HG02981 (cell line): ENCODE measurements around the gene USP47.
A peak's percentile ranks its signal among the peaks of the same experiment; 100 is the strongest.

Experiments
- ATAC-seq: cut with Tn5 transposase; IDR thresholded peaks from one replicate; pipeline ENCODE4 v1.9.1; 2021; ENCODE audit warnings: mild to moderate bottlenecking, moderate library complexity; ENCODE audit not compliant: unreplicated experiment

Gene USP47

GRCh38 chr11:11965656-11966353 lies 124.0 kb downstream of the USP47 start:
- ATAC-seq, result no peak

- ATAC-seq, result no peak
These were observed 124.6 kb downstream of the USP47 start for GRCh38 chr11:11966354-11966741.

- peak; percentile 91 for ATAC-seq
These were observed 125.3 kb downstream of the USP47 start for GRCh38 chr11:11966826-11967668.

- no peak for ATAC-seq
These were observed 126.1 kb downstream of the USP47 start for GRCh38 chr11:11967669-11968510.

GRCh38 chr11:11968511-11969280 lies 126.9 kb downstream of the USP47 start:
- no peak for ATAC-seq

DNA sequence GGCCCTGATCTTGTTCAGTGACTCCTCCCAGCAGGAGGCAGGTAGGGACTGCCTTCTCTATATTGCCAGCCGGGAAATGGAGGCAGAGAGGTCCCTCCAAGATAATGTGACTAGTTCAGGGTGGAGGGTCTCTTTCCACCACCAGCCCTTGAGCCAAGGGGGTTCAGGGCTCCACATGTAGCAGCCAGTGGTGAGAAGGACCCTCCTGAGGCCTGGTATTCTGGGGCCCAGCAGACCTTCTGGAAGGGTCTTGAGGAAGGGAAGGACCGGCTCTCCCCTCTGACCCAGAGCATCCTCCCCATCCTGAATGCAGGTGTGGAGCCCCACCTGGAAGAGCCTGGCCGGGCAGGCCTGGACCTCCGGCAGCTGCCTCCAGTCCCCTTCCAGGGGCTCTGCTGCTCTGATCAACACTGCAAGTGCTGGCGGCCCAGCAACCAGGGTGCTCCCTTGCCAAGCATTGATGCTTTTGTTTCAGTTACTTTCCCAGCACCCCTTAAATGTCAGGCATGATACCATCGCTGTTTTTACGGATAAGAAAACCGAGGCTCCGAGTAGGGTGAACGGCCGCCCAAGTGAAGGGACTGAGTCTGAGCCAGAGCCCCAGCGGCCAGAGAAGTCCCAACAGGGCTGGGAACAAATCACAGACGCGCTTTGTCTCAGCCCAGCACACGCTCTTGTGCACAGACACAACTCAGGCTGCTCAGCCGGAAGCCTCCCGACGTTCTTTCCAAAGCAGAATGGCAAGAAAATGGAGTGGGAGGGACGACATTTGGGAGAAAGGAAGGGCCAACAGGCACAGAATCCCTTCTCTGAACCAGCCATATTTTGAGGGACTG lies 127.8 kb downstream of the USP47 start:
- ATAC-seq, result no peak

- ATAC-seq, result no peak
These were observed 128.8 kb downstream of the USP47 start for GRCh38 chr11:11970556-11970955.

GRCh38 chr11:11971906-11972547 lies 130.3 kb downstream of the USP47 start:
- ATAC-seq, result no peak

- ATAC-seq, result no peak
These were observed 131.1 kb downstream of the USP47 start for GRCh38 chr11:11972730-11973341.

DNA sequence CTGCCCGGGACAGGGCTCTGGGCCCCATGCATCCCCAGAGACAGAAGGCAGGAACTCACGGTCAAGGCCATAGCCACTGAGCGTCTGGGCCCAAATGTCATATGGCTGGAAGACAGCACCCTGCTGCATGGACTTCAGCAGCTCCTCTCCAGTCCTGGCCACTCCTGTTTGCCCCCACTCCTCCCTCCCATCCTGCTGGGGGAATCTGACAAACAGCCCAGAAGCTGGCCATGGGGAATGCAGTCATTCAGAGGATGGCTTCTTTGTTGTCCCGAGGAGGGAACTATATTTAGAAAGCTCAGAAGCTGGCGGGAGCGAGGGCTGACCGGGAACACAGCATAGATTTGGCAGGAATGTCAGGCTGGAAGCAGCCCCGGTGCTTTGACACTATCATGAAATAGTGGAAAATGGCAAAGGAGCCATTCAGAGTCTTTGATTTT lies 131.6 kb downstream of the USP47 start:
- ATAC-seq, result no peak

- ATAC-seq, result no peak
These were observed 132.1 kb downstream of the USP47 start for GRCh38 chr11:11973866-11974265.

DNA sequence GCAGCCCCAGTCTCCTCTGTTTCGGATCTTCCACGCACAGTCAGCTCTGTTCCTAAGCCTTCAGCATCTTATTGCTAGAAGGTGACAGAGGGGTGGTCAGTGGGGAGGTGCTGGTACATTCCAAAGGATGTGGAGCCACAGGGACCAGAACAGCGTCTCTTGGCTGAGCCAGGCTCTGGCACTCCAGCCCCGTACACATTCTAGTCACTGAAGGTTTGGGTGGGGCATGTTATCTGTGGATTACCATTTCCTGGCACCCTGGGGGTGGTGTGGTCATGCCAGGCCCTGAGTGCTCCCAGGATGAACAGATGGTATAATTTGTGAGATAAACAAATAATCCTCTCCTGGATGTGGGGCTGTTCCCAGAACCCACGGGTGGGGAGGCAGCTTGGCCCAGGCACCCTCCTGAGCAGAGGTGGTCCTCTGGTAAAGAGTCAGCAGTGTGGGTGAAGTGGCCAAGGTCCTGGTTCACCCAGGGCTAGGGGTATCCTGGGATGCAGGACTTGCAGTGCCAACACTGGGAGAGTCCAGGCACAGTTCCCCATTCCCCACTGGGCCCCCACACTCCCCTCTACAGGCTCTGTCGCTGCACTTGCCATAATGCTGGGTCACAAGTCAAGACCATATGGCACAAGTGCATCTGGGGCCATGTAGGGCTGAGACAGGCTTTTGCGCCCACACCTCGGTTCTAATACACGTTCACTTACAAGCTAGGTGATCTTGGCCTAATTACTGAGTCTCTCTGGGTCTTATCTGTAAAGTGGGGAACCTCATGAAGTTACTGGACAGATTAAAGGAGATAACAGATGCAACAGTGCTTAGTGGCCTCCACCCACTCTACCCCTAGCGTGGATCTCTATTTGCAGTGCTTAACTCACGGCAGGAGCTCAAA lies 133.7 kb downstream of the USP47 start:
- ATAC-seq, result no peak

GRCh38 chr11:11976481-11977127 lies 134.8 kb downstream of the USP47 start:
- no peak for ATAC-seq

DNA sequence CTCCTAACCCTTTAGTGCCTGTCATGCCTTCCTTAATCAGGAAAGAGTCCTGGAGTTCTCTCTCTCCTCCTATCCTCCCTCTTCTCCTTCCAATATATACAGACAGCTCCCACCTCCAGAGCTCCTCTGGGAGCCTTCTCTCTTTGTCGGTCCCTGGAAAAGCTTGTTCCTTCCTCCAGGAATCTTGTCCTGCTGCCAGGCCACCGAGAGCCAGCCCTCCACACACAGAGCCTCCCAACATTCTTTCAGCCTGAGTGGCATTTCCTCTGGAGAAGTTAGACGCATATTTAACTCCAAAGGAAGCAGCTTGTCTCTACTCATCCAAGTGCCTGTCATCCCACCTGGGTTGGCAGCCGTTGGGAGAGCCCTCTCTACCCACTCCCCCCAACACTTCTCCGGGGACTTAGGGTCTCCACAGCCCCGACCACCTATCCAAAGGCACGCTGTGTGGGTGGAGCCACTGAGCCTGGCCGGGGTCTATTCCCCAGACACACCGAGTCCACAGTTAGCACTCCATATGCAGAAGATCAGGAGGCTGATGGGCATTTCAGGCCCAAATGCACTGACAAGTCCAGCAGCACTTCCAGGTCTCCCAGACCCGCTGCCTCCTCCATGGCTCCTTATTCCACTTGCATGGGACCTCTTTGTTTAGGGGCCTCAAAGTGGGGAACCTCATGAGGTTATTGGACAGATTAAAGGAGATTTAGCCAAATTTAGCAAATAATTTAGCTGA lies 135.6 kb downstream of the USP47 start:
- ATAC-seq, result no peak

DNA sequence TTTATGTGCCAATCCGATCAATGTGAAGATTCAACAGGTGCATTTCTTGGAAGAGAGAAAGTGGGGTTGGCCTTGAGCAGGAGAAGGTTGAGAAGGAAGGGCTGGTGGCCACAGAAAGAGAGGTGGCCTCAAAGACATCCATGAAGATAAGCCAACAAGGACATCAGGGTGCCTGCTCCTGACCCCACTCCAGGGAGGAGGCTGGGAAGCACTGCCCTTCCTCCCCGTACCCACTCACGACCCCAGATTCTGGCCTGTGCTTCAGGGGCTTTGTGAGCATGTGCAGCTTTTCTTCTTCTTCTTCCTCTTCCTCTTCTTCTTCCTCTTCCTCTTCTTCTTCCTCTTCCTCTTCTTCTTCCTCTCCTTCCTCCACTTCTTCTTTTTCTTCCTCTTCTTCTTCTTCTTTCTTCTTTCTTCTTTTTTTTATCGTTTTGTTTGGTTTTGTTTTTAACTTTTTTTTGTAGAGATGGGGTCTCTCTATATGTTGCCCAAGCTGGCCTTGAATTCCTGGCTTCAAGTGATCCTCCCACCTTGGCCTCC lies 136.4 kb downstream of the USP47 start:
- ATAC-seq, result no peak

GRCh38 chr11:11978792-11979487 lies 137.2 kb downstream of the USP47 start:
- ATAC-seq, result no peak
